PC-9 (cell line): ENCODE data around the gene KIAA1671. TPM values are rescaled to one million over a fixed set of nuclear protein-coding genes. Genes with fewer than 3 reads are reported as not detected.

ENCODE experiments used
- BruUV-seq: library from RNA; stranded (reverse); fragments of 400-500 nt; replicated peaks from 2 replicates; lab custom pipeline; 2021; lab: Mats Ljungman, UMichigan
- CTCF ChIA-PET: fragments of 300-600 bp; sonication (Branson Sonifier 250); formaldehyde crosslinking; loops from one replicate; lab custom pipeline; 2022; ENCODE audit warnings: antibody characterized with exemption; lab: Charles Lee
- POLR2A ChIA-PET: fragments of 300-600 bp; sonication (Branson Sonifier 250); formaldehyde crosslinking; loops from one replicate; lab custom pipeline; 2022; ENCODE audit warnings: antibody characterized with exemption; ENCODE audit not compliant: unreplicated experiment; lab: Charles Lee
- DNase-seq, 2 experiments: peaks; one replicate each; pipeline versions ENCODE4 v3.0.0 to v3.0.0-alpha.2; 2015 to 2022; ENCODE audit warnings: mixed read lengths in 1 of 2
- H2AFZ ChIP-seq: fragments of 200-600 bp; sonication (generic); 2 replicates; pipeline ENCODE4 v1.8.1; 2017; ENCODE audit warnings: antibody characterized with exemption
- H3F3A ChIP-seq: fragments of 200-600 bp; sonication (generic); 2 replicates; pipeline ENCODE4 v1.8.1; 2017; ENCODE audit warnings: antibody characterized with exemption, mild to moderate bottlenecking, low read depth; ENCODE audit not compliant: insufficient read depth
- H3K27ac ChIP-seq: fragments of 200-600 bp; sonication (generic); 2 replicates; pipeline ENCODE4 v1.6.1; 2016; ENCODE audit warnings: mixed run types
- H3K27me3 ChIP-seq: fragments of 200-600 bp; sonication (generic); 2 replicates; pipeline ENCODE4 v1.6.1; 2016; ENCODE audit warnings: low read depth, mixed run types; ENCODE audit not compliant: insufficient read depth
- H3K36me3 ChIP-seq: fragments of 200-600 bp; sonication (generic); 2 replicates; pipeline ENCODE4 v1.6.1; 2016; ENCODE audit warnings: low read depth, mixed run types
- H3K4me1 ChIP-seq: fragments of 200-600 bp; sonication (generic); replicated peaks from 2 replicates; pipeline ENCODE4 v1.6.1; 2016; ENCODE audit warnings: mixed run types; ENCODE audit not compliant: insufficient read depth
- H3K4me2 ChIP-seq: fragments of 200-600 bp; sonication (generic); 2 replicates; pipeline ENCODE4 v1.6.1; 2017; ENCODE audit warnings: mixed run types
- H3K4me3 ChIP-seq: fragments of 200-600 bp; sonication (generic); 2 replicates; pipeline ENCODE4 v1.6.1; 2016; ENCODE audit warnings: mixed run types
- H3K79me2 ChIP-seq: fragments of 200-600 bp; sonication (generic); 2 replicates; pipeline ENCODE4 v1.6.1; 2017; ENCODE audit warnings: low read depth, mixed run types
- H3K9me2 ChIP-seq: fragments of 200-600 bp; sonication (generic); 2 replicates; pipeline ENCODE4 v1.8.1; 2017; ENCODE audit warnings: mild to moderate bottlenecking; ENCODE audit not compliant: insufficient read depth
- H3K9me3 ChIP-seq: fragments of 200-600 bp; sonication (generic); 2 replicates; pipeline ENCODE4 v1.8.1; 2016; ENCODE audit warnings: low read depth; ENCODE audit not compliant: insufficient read depth
- H4K20me1 ChIP-seq: fragments of 200-600 bp; sonication (generic); 2 replicates; pipeline ENCODE4 v1.8.1; 2017; ENCODE audit not compliant: insufficient read depth
- EZH2 ChIP-seq: fragments of 200-600 bp; sonication (generic); IDR thresholded peaks from 2 replicates; pipeline ENCODE4 v1.8.0; 2017; ENCODE audit warnings: antibody characterized with exemption, low read depth
- intact Hi-C: fragments of 100-400 bp; cut with micrococcal nuclease; formaldehyde crosslinking; loops from one replicate; pipeline ENCODE4 v1.10.0; 2022; ENCODE audit not compliant: unreplicated experiment
- total RNA-seq: library from RNA; stranded (reverse); gene quantifications from 2 replicates; pipeline ENCODE4 v1.2.3, GENCODE V29; 2021
- TF ChIP-seq, protein P1 (sequence below): fragments of 200-600 bp; sonication (generic); conservative IDR thresholded peaks from 2 replicates; pipeline ENCODE4 v1.6.1; 2017; ENCODE audit warnings: mixed run types, antibody characterized with exemption, mild to moderate bottlenecking, moderate library complexity

Gene KIAA1671
- total RNA-seq, 1 experiment from 2014 or later: 44.3 TPM

DNA sequence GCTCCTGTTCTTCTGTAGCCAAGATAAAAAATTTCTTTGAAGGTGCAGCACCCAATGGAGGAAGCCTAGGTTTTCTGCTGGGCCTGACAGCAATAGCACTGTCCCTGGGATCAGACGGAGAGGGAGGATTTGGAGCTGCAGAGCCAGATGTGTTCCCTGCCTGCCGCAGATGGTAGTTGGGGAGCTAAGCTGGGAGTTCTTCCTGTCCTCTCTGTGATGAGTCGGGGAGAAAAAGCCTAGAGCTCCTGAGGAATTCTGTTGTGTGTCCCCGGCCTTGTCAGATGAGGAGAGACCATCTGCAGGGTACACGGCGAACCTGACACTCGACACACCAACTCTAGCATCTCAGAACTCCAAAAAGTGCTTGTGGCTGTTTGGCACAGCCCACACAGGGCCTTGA lies 143.4 kb downstream of the KIAA1671 start:
- no peak overlapping the region for H3K4me2 ChIP-seq
- no peak for TF ChIP-seq EZH2
- TF ChIP-seq, protein P1, sequence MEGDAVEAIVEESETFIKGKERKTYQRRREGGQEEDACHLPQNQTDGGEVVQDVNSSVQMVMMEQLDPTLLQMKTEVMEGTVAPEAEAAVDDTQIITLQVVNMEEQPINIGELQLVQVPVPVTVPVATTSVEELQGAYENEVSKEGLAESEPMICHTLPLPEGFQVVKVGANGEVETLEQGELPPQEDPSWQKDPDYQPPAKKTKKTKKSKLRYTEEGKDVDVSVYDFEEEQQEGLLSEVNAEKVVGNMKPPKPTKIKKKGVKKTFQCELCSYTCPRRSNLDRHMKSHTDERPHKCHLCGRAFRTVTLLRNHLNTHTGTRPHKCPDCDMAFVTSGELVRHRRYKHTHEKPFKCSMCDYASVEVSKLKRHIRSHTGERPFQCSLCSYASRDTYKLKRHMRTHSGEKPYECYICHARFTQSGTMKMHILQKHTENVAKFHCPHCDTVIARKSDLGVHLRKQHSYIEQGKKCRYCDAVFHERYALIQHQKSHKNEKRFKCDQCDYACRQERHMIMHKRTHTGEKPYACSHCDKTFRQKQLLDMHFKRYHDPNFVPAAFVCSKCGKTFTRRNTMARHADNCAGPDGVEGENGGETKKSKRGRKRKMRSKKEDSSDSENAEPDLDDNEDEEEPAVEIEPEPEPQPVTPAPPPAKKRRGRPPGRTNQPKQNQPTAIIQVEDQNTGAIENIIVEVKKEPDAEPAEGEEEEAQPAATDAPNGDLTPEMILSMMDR: no peak
- no peaks in the 10 kb centered on the region for H3K9me2 ChIP-seq
- no peaks in the 10 kb centered on the region for H3K79me2 ChIP-seq
- H3K36me3 ChIP-seq: no peaks in the 10 kb centered on the region
- BruUV-seq: no TSS peak
- no peaks in the 10 kb centered on the region for H3K4me1 ChIP-seq
- no peak overlapping the region for H3K27ac ChIP-seq
- H3K27me3 ChIP-seq: no peaks in the 10 kb centered on the region
- H4K20me1 ChIP-seq: peaks cover under 1% of the 10 kb centered on the region; the same call in 1 of the 2 replicates
- ChIA-PET POLR2A (no interaction called here), CTCF (no interaction called here)
- H2AFZ ChIP-seq: no peak overlapping the region
- H3K4me3 ChIP-seq: no peak overlapping the region
- DNase-seq: no peak
- no peaks in the 10 kb centered on the region for H3F3A ChIP-seq
- intact Hi-C loops: no loop called here
- H3K9me3 ChIP-seq: no peaks in the 10 kb centered on the region

DNA sequence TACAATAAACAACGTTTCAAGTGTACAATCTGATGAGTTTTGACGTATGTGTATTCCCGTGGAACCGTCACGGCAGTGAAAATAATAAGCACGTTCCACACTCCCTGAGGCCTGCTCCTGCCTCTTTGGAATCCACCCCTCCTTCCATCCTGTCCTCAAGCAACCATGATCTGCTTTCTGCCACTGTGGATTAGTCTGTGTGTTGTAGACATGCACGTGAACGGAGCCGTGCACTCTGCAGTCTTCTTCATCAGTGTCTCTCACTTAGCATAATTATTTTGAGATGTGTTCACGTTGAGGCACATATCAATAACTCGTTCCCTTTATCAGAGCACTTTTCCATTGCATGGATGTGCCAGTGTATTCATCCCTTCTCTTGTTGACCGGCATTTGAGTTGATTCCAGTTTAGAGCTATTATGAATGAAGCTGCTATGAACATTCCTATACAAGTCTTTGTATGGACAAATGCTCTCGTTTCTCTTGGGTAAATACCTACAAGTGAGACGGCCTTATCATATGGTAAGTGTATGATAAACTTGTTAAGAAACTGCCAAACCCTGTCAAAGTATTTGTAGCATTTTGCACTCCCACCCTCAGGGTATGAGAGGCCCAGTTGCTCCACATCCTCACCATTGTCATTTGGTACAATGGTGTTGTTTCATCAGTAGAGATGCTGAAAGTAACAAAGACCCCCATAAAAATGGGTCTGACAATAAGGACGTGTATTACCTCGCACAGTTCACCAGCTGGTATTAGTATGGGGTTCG lies 144.3 kb downstream of the KIAA1671 start:
- Histone ChIP-seq H3K27me3 (no peaks in the 10 kb centered on the region), H2AFZ (no peak overlapping the region), H3K36me3 (no peaks in the 10 kb centered on the region), H3K4me1 (no peaks in the 10 kb centered on the region), H3K9me2 (no peaks in the 10 kb centered on the region), H3F3A (no peaks in the 10 kb centered on the region), H3K4me3 (no peak overlapping the region), H3K79me2 (no peaks in the 10 kb centered on the region), H4K20me1 (no peaks in the 10 kb centered on the region), H3K4me2 (no peak overlapping the region), H3K27ac (no peak overlapping the region), H3K9me3 (no peaks in the 10 kb centered on the region)
- no peak for TF ChIP-seq EZH2
- TF ChIP-seq, protein P1: no peak
- CTCF ChIA-PET: no interaction called here
- DNase-seq: no peak
- POLR2A ChIA-PET: no interaction called here
- intact Hi-C loops: no loop called here
- no TSS peak for BruUV-seq

DNA sequence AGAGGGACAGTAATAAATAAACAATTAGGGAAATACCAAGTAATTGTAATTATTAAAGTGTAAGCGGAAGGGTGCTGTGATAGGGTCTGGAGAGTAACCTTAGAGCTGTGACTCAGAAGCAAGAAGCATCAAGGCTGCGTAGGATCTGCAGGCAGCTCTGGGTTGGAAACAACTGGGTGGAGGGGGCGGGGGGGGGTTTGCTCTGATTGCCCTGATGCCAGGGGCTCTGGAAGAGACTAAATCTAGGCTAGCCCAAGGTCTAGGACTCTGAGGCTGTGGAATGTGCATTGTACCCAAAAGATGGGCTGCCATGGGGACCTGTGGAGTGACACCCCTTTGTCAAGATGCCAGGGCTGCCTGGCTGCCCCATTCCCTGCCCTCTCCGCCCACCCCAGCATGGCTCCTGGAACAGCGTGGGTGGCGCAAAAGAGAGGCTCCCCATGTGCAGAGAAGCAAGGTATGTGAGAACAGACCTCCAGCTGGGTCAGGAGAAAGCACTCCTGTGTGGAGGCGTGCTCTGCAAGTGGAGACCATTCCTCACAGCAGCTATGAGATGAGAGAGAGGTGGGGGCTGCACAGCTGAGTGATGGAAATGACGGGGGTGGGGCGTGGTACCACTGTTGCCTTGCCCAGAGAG lies 146.0 kb downstream of the KIAA1671 start:
- no peaks in the 10 kb centered on the region for H3K27me3 ChIP-seq
- H3K4me3 ChIP-seq: no peak overlapping the region
- no peaks in the 10 kb centered on the region for H3K9me3 ChIP-seq
- no peaks in the 10 kb centered on the region for H3K4me1 ChIP-seq
- no peak for DNase-seq
- H3K27ac ChIP-seq: no peak overlapping the region
- H3K4me2 ChIP-seq: no peak overlapping the region
- no peaks in the 10 kb centered on the region; the same call in 1 of the 2 replicates for H4K20me1 ChIP-seq
- H3K36me3 ChIP-seq: no peaks in the 10 kb centered on the region
- H2AFZ ChIP-seq: no peak overlapping the region
- ChIA-PET POLR2A (no interaction called here), CTCF (interaction anchor here (0.6 kb wide), 1 partner anchor 329 kb away, joined by 19 read pairs; no protein-coding TSS in a partner anchor)
- no TSS peak for BruUV-seq
- intact Hi-C loops: no loop called here
- no peaks in the 10 kb centered on the region for H3K79me2 ChIP-seq
- no peaks in the 10 kb centered on the region for H3K9me2 ChIP-seq
- no peaks in the 10 kb centered on the region; the same call in 1 of the 2 replicates for H3F3A ChIP-seq
- TF ChIP-seq, protein P1: no peak
- TF ChIP-seq EZH2: no peak
